OCI-LY3 (cell line): Measurements from ENCODE around the gene CRTAC1.

ENCODE experiments used
- EZH2phosphoT487 ChIP-seq: fragments of 200-600 bp; shearing (Covaris generic); IDR thresholded peaks from 2 replicates; pipeline ENCODE4 v1.6.1; 2018; ENCODE audit warnings: antibody characterized with exemption, mixed run types, low read depth
- TF ChIP-seq, protein P1 (sequence below): fragments of 200-600, 300-600 bp; sonication (generic); IDR thresholded peaks from 2 replicates; pipeline ENCODE4 v1.5.1; 2014; ENCODE audit warnings: antibody characterized with exemption, low read length, low read depth

DNA sequence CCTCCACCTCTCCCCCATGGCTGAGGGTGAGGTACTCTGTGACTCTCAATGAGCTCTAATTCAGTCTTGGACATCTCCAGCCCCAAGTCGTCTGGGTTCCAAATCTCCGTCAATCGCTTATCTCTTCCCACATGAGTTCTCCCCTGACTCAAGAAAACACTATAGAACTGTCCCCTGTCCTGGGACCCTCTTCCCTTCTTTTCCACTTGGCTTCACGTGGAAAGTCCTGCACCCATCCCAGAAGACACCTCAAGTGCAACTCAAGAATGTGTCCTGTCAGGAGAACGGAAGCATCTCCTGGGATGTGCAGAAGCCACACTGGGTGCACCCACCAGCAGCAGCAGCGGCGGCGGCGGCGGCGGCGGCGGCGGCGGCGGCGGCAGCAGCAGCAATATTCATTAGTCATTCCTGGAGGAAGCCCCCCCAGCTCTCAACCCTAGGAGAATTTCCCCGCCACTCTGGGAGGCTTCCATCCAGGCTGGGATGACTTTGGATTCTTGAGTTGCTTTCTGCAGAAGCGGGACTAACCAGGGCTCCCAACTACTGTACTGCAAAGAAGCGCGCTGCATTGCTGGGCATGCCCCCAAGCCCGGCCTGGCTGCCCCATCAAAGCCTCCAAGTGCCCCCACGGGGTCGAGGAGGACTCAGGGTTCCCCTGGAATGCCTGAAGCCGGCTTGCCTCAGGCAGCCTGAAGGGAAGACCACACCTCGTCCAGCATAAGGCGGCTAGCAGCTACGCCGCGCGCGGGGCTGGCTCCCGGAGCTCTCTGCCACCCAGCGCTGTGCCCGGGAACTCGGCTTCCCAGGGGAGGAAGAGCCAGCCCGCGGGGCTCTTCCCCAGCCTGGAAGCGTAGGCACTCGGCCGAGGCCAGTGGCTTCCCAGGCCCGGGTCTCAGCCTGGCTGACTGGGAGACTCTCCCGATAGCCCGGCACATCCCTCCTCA lies 1.0 kb downstream of the CRTAC1 start:
- TF ChIP-seq, protein P1, sequence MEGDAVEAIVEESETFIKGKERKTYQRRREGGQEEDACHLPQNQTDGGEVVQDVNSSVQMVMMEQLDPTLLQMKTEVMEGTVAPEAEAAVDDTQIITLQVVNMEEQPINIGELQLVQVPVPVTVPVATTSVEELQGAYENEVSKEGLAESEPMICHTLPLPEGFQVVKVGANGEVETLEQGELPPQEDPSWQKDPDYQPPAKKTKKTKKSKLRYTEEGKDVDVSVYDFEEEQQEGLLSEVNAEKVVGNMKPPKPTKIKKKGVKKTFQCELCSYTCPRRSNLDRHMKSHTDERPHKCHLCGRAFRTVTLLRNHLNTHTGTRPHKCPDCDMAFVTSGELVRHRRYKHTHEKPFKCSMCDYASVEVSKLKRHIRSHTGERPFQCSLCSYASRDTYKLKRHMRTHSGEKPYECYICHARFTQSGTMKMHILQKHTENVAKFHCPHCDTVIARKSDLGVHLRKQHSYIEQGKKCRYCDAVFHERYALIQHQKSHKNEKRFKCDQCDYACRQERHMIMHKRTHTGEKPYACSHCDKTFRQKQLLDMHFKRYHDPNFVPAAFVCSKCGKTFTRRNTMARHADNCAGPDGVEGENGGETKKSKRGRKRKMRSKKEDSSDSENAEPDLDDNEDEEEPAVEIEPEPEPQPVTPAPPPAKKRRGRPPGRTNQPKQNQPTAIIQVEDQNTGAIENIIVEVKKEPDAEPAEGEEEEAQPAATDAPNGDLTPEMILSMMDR = no peak
- TF ChIP-seq EZH2phosphoT487 = no peak
